ENCODE data around the gene LGR6. TPM values are rescaled to one million over a fixed set of nuclear protein-coding genes. Genes with fewer than 3 reads are reported as not detected.

The LGR6 gene
- total and polyA plus RNA-seq, 2 donors (not counting 1 experiment from before 2014, with no cell fraction given), result 0.28 TPM; not detected in 1

DNA sequence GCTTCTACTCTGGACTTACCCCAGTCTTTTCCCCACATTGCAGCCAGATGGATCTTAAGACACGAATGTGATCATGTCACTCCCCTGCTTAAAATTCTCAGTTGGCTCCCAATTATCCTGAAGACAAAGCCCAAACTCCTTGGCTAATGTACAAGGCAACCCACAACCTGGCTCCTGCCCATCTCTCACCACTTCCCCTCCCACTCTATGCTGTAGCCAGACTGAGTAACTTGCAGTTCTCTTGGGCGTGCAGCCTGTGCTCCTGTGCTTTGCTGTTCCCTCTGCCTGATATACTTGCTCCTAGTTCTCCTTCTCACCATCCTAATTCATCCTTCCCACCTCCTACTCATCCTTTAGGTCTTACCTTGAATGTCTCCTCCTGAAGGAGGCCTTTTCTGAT lies 56.2 kb downstream of the LGR6 start:
- Histone ChIP-seq H2AFZ (ENCODE audit: insufficient read depth, low read depth, low read length, poor library complexity, severe bottlenecking) (no peak overlapping the region), H3K27me3 (replicated peaks in 1 of 4; ENCODE audit: control extremely low read depth in 1 of 4, control insufficient read depth in 3 of 4, insufficient read depth in 4 of 4, low read length in 3 of 4) (peaks cover 0 to 7% (median 1%) of the 10 kb centered on the region in 4 experiments), H4K20me1 (ENCODE audit: control insufficient read depth, insufficient read depth, low read length, poor library complexity, severe bottlenecking) (no peaks in the 10 kb centered on the region), H3K36me3 (replicated peaks in 1 of 2; ENCODE audit: control extremely low read depth in 1 of 2, control insufficient read depth in 1 of 2, extremely low read depth in 1 of 2, insufficient read depth in 2 of 2, low read length in 1 of 2) (no peaks in the 10 kb centered on the region), H3K4me2 (replicated peaks; ENCODE audit: low read depth, low read length, poor library complexity, severe bottlenecking) (no peak overlapping the region), H3K9ac (ENCODE audit: low read length) (no peak overlapping the region), H3K4me3 (ENCODE audit: control extremely low read depth in 1 of 5, extremely low read depth in 1 of 5, insufficient read depth in 1 of 5, low read depth in 2 of 5, low read length in 4 of 5) (no peak overlapping the region), H3K9me3 (ENCODE audit: control extremely low read depth in 1 of 3, control insufficient read depth in 2 of 3, insufficient read depth in 1 of 3, low read length in 2 of 3) (peaks cover 0 to 4% (median 0%) of the 10 kb centered on the region in 3 donors), H3K79me2 (ENCODE audit: control insufficient read depth, insufficient read depth, low read length) (no peaks in the 10 kb centered on the region), H3K4me1 (ENCODE audit: control insufficient read depth in 2 of 2, insufficient read depth in 2 of 2, low read length in 2 of 2) (no peaks in the 10 kb centered on the region), H3K27ac (ENCODE audit: low read length in 2 of 2) (no peak overlapping the region)
- no peak overlapping the region for H3K4me3 Mint-ChIP-seq
- CTCF ChIA-PET, result no interaction called here
- no peak overlapping the region for H3K27ac Mint-ChIP-seq
- intact Hi-C loops (cut with micrococcal nuclease), result no loop called here
- POLR2A ChIA-PET, result no interaction called here
- H3K27me3 Mint-ChIP-seq, result peaks cover 42% of the 10 kb centered on the region
- no peak for ATAC-seq (ENCODE audit: low read depth)
- DNase-seq, result no peak
- H3K9me3 Mint-ChIP-seq (ENCODE audit: insufficient read depth), result no peaks in the 10 kb centered on the region
- no peaks in the 10 kb centered on the region for H3K4me1 Mint-ChIP-seq
- WGBS (ENCODE audit: insufficient coverage), result 42% methylated on average over 2 of the region's 2 CpGs
- TF ChIP-seq, protein P1, sequence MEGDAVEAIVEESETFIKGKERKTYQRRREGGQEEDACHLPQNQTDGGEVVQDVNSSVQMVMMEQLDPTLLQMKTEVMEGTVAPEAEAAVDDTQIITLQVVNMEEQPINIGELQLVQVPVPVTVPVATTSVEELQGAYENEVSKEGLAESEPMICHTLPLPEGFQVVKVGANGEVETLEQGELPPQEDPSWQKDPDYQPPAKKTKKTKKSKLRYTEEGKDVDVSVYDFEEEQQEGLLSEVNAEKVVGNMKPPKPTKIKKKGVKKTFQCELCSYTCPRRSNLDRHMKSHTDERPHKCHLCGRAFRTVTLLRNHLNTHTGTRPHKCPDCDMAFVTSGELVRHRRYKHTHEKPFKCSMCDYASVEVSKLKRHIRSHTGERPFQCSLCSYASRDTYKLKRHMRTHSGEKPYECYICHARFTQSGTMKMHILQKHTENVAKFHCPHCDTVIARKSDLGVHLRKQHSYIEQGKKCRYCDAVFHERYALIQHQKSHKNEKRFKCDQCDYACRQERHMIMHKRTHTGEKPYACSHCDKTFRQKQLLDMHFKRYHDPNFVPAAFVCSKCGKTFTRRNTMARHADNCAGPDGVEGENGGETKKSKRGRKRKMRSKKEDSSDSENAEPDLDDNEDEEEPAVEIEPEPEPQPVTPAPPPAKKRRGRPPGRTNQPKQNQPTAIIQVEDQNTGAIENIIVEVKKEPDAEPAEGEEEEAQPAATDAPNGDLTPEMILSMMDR (IDR thresholded peaks at IDR 0.05), result no peak
- no peak for TF ChIP-seq EZH2 (IDR thresholded peaks at IDR 0.05; ENCODE audit: borderline replicate concordance, insufficient read depth, low read depth, low read length, poor library complexity, severe bottlenecking)

DNA sequence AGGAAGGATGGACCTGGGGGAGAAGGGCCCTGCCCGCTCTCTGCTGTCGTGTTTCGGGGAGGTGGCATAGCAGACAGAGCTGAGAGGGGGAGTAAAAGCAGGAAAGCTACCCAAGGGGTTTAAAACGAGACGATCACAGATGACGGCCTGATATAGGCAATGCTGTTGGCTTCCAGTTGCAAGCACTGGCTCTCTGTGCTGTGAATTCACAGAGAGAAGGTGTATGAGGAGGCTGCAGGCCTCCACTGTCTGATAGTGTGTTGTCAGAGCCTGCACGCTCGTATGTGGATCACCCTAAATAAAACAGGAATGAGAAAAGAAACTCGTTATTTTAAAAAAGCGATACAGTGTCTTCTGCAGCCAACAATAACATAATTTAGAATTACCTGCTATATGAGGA lies 57.4 kb downstream of the LGR6 start:
- Histone ChIP-seq H3K4me1 (ENCODE audit: control insufficient read depth in 2 of 2, insufficient read depth in 2 of 2, low read length in 2 of 2) (no peaks in the 10 kb centered on the region), H4K20me1 (ENCODE audit: control insufficient read depth, insufficient read depth, low read length, poor library complexity, severe bottlenecking) (no peaks in the 10 kb centered on the region), H3K9ac (ENCODE audit: low read length) (no peak overlapping the region), H3K27ac (ENCODE audit: low read length in 2 of 2) (no peak overlapping the region), H3K9me3 (ENCODE audit: control extremely low read depth in 1 of 3, control insufficient read depth in 2 of 3, insufficient read depth in 1 of 3, low read length in 2 of 3) (peaks cover 0 to 4% (median 0%) of the 10 kb centered on the region in 3 donors), H3K4me3 (ENCODE audit: control extremely low read depth in 1 of 5, extremely low read depth in 1 of 5, insufficient read depth in 1 of 5, low read depth in 2 of 5, low read length in 4 of 5) (no peak overlapping the region), H3K36me3 (replicated peaks in 1 of 2; ENCODE audit: control extremely low read depth in 1 of 2, control insufficient read depth in 1 of 2, extremely low read depth in 1 of 2, insufficient read depth in 2 of 2, low read length in 1 of 2) (no peaks in the 10 kb centered on the region), H3K4me2 (replicated peaks; ENCODE audit: low read depth, low read length, poor library complexity, severe bottlenecking) (no peak overlapping the region), H3K27me3 (replicated peaks in 1 of 4; ENCODE audit: control extremely low read depth in 1 of 4, control insufficient read depth in 3 of 4, insufficient read depth in 4 of 4, low read length in 3 of 4) (peaks cover 0 to 7% (median 1%) of the 10 kb centered on the region in 4 experiments), H3K79me2 (ENCODE audit: control insufficient read depth, insufficient read depth, low read length) (no peaks in the 10 kb centered on the region), H2AFZ (ENCODE audit: insufficient read depth, low read depth, low read length, poor library complexity, severe bottlenecking) (no peak overlapping the region)
- Mint-ChIP-seq H3K9me3 (ENCODE audit: insufficient read depth) (no peaks in the 10 kb centered on the region), H3K4me3 (no peak overlapping the region), H3K27ac (no peak overlapping the region), H3K4me1 (no peaks in the 10 kb centered on the region), H3K27me3 (peaks cover 42% of the 10 kb centered on the region)
- ChIA-PET POLR2A (no interaction called here), CTCF (no interaction called here)
- ATAC-seq (ENCODE audit: low read depth) (no peak), DNase-seq (no peak)
- TF ChIP-seq, protein P1 (IDR thresholded peaks at IDR 0.05), result no peak
- TF ChIP-seq EZH2 (IDR thresholded peaks at IDR 0.05; ENCODE audit: borderline replicate concordance, insufficient read depth, low read depth, low read length, poor library complexity, severe bottlenecking), result no peak
- intact Hi-C loops (cut with micrococcal nuclease), result no loop called here
- WGBS (ENCODE audit: insufficient coverage), result 47% methylated on average over 4 of the region's 10 CpGs
